Adipose tissue (tissue), 3 donors: ENCODE data around the gene IGSF21. TPM values are rescaled to one million over a fixed set of nuclear protein-coding genes. Genes with fewer than 3 reads are reported as not detected.

Experiments used
- H3K27ac ChIP-seq: one replicate; pipeline ENCODE4 v1.5.1; 2013; ENCODE audit warnings: low read depth, low read length
- WGBS, 3 donors: extraction: QIAGEN DNeasy Blood & Tissue Kit; methylation state at CpG; one replicate each; pipeline ENCODE4 v1.1.7; 2013; 5-methylcytosine and 5-hydroxymethylcytosine counted together
- polyA plus RNA-seq, 3 donors: library from polyadenylated mRNA; stranded (reverse); fragments of 200-250 nt; gene quantifications; one replicate each; pipeline ENCODE4 v1.2.3, GENCODE V29; 2013
- donor health status: healthy with polysubstance abuse.
- donor health status: Bipolar disorder and iron deficiency.
- donor health status: healthy.

Gene IGSF21
- polyA plus RNA-seq, 3 donors = 0.46 to 0.90 (median 0.48) TPM

GRCh38 chr1:18230321-18230720 is 122.7 kb downstream of the IGSF21 start:
- no peak overlapping the region for H3K27ac ChIP-seq
- 44 to 54% (median 48%) methylated on average over 6 of the region's 6 CpGs for WGBS, 3 donors

GRCh38 chr1:18230840-18231239 is 123.2 kb downstream of the IGSF21 start:
- 11 to 17% (median 11%) methylated on average over 7 to 9 of the region's 9 CpGs for WGBS, 3 donors
- H3K27ac ChIP-seq = no peak overlapping the region

GRCh38 chr1:18232052-18232451 is 124.5 kb downstream of the IGSF21 start:
- WGBS, 3 donors = 93 to 100% (median 100%) methylated on average over 1 of the region's 1 CpG
- no peak overlapping the region for H3K27ac ChIP-seq

GRCh38 chr1:18233176-18233864 is 125.7 kb downstream of the IGSF21 start:
- H3K27ac ChIP-seq = no peak overlapping the region
- 76 to 82% (median 81%) methylated on average over 5 of the region's 5 CpGs for WGBS, 3 donors

- no peak overlapping the region for H3K27ac ChIP-seq
- WGBS, 3 donors = 54 to 60% (median 60%) methylated on average over 6 of the region's 6 CpGs
Measured at GRCh38 chr1:18234790-18235242, 127.2 kb downstream of the IGSF21 start.

GRCh38 chr1:18237371-18237770 is 129.8 kb downstream of the IGSF21 start:
- WGBS, 3 donors = 60 to 69% (median 67%) methylated on average over 9 of the region's 9 CpGs

GRCh38 chr1:18238190-18238589 is 130.6 kb downstream of the IGSF21 start:
- no peak overlapping the region for H3K27ac ChIP-seq
- 42 to 61% (median 58%) methylated on average over 5 of the region's 5 CpGs for WGBS, 3 donors

More at GRCh38 chr1:18237371-18237770, 129.8 kb downstream of the IGSF21 start:
- H3K27ac ChIP-seq = no peak overlapping the region

GRCh38 chr1:18239671-18240070 is 132.1 kb downstream of the IGSF21 start:
- no peak overlapping the region for H3K27ac ChIP-seq
- WGBS, 3 donors = 69 to 72% (median 70%) methylated on average over 4 of the region's 4 CpGs

- no peak overlapping the region for H3K27ac ChIP-seq
- WGBS, 3 donors = 0 to 23% (median 6%) methylated on average over 1 of the region's 1 CpG
Measured at GRCh38 chr1:18240906-18241305, 133.3 kb downstream of the IGSF21 start.

GRCh38 chr1:18241891-18242290 is 134.3 kb downstream of the IGSF21 start:
- 57 to 64% (median 62%) methylated on average over 7 of the region's 7 CpGs for WGBS, 3 donors
- no peak overlapping the region for H3K27ac ChIP-seq

- 63 to 67% (median 63%) methylated on average over 10 of the region's 10 CpGs for WGBS, 3 donors
- no peak overlapping the region for H3K27ac ChIP-seq
Measured at GRCh38 chr1:18243503-18244175, 136.0 kb downstream of the IGSF21 start.

- WGBS, 3 donors = 52 to 80% (median 74%) methylated on average over 1 of the region's 1 CpG
- H3K27ac ChIP-seq = no peak overlapping the region
Measured at GRCh38 chr1:18244762-18245161, 137.2 kb downstream of the IGSF21 start.

- WGBS, 3 donors = 13 to 30% (median 29%) methylated on average over 1 of the region's 1 CpG
- H3K27ac ChIP-seq = no peak overlapping the region
Measured at GRCh38 chr1:18245647-18246046, 138.0 kb downstream of the IGSF21 start.

- WGBS, 3 donors = 80 to 83% (median 80%) methylated on average over 6 of the region's 6 CpGs
- no peak overlapping the region for H3K27ac ChIP-seq
Measured at GRCh38 chr1:18246543-18246942, 138.9 kb downstream of the IGSF21 start.

GRCh38 chr1:18247151-18247550 is 139.6 kb downstream of the IGSF21 start:
- 35 to 55% (median 48%) methylated on average over 4 of the region's 4 CpGs for WGBS, 3 donors
- H3K27ac ChIP-seq = no peak overlapping the region

- WGBS, 3 donors = 41 to 60% (median 43%) methylated on average over 3 of the region's 3 CpGs
- no peak overlapping the region for H3K27ac ChIP-seq
Measured at GRCh38 chr1:18249631-18250030, 142.0 kb downstream of the IGSF21 start.

- 63 to 70% (median 68%) methylated on average over 4 of the region's 4 CpGs for WGBS, 3 donors
- no peak overlapping the region for H3K27ac ChIP-seq
Measured at GRCh38 chr1:18253093-18253492, 145.5 kb downstream of the IGSF21 start.

- no peak overlapping the region for H3K27ac ChIP-seq
- whole genome bisulfite sequencing, 3 donors = 34 to 36% (median 36%) methylated on average over 18 of the region's 18 CpGs
Measured at GRCh38 chr1:18256282-18257235, 149.0 kb downstream of the IGSF21 start.

GRCh38 chr1:18257778-18258177 is 150.2 kb downstream of the IGSF21 start:
- WGBS, 3 donors = 37 to 51% (median 47%) methylated on average over 3 of the region's 3 CpGs
- no peak overlapping the region for H3K27ac ChIP-seq
